H1 (cell line): ENCODE results near the gene KCMF1.

Experiments used
- CTCF ChIP-seq, 3 experiments: IDR thresholded peaks; 1 replicate in 2 of 3; 2 replicates in 1 of 3; pipeline versions ENCODE4 v1.5.1 to v1.6.1; 2011; ENCODE audit warnings: low read length in 3 of 3, mild to moderate bottlenecking in 3 of 3, inconsistent platforms in 2 of 3, low read depth in 1 of 3, moderate library complexity in 1 of 3; ENCODE audit not compliant: insufficient read depth in 1 of 3; ENCODE audit errors: control extremely low read depth in 1 of 3
- EP300 ChIP-seq, 2 experiments: IDR thresholded peaks; 1 replicate in 1 of 2; 2 replicates in 1 of 2; pipeline ENCODE4 v1.6.1; 2011 to 2012; ENCODE audit warnings: low read depth in 2 of 2, low read length in 2 of 2, mild to moderate bottlenecking in 2 of 2, borderline replicate concordance in 1 of 2, inconsistent platforms in 1 of 2, moderate library complexity in 1 of 2
- JUN ChIP-seq: IDR thresholded peaks from 2 replicates; pipeline ENCODE4 v1.6.1; 2011; ENCODE audit warnings: low read depth, mild to moderate bottlenecking, improper control_type of control experiment, low read length
- NRF1 ChIP-seq: IDR thresholded peaks from 2 replicates; pipeline ENCODE4 v1.6.1; 2011; ENCODE audit warnings: mild to moderate bottlenecking, low read depth, low read length, improper control_type of control experiment
- POLR2A ChIP-seq, 2 experiments: IDR thresholded peaks; 1 replicate in 1 of 2; 2 replicates in 1 of 2; pipeline ENCODE4 v1.6.1; 2011; ENCODE audit warnings: low read depth in 2 of 2, low read length in 2 of 2, mild to moderate bottlenecking in 2 of 2; ENCODE audit errors: control extremely low read depth in 1 of 2
- POLR2AphosphoS5 ChIP-seq: IDR thresholded peaks from 2 replicates; pipeline ENCODE4 v1.6.1; 2011; ENCODE audit warnings: low read depth, low read length
- RAD21 ChIP-seq, 2 experiments: IDR thresholded peaks in 1 of 2; conservative IDR thresholded peaks in 1 of 2; 2 replicates each; pipeline ENCODE4 v1.6.1; 2011; ENCODE audit warnings: low read depth in 2 of 2, low read length in 2 of 2, improper control_type of control experiment in 1 of 2, inconsistent platforms in 1 of 2, mild to moderate bottlenecking in 1 of 2, moderate library complexity in 1 of 2
- TAF1 ChIP-seq: IDR thresholded peaks from 2 replicates; pipeline ENCODE4 v1.6.1; 2011; ENCODE audit warnings: mild to moderate bottlenecking, low read depth, low read length

GRCh38 chr2:85037622-85038021, 66.7 kb downstream of the KCMF1 start:
- TF ChIP-seq POLR2A (IDR thresholded peaks at IDR 0.05; ENCODE audit: control extremely low read depth in 1 of 2, low read depth in 2 of 2, low read length in 2 of 2): no peak
- TF ChIP-seq EP300 (IDR thresholded peaks at IDR 0.05; ENCODE audit: borderline replicate concordance in 1 of 2, low read depth in 2 of 2, low read length in 2 of 2): no peak
- TF ChIP-seq NRF1: no peak
- no peak for TF ChIP-seq CTCF (IDR thresholded peaks at IDR 0.05; ENCODE audit: control extremely low read depth in 1 of 3, insufficient read depth in 1 of 3, low read depth in 1 of 3, low read length in 3 of 3)
- no peak for TF ChIP-seq RAD21 (IDR thresholded peaks at IDR 0.05 in 1 of 2, conservative IDR thresholded peaks at IDR 0.05 in 1 of 2; ENCODE audit: low read depth in 2 of 2, low read length in 2 of 2)
- no peak for TF ChIP-seq POLR2AphosphoS5
- no peak for TF ChIP-seq TAF1
- no peak for TF ChIP-seq JUN
